ENCODE results near the gene TESK1.
"Not testable (repeated sequence)": the region's sequence is repeated elsewhere in the genome, so short reads cannot be mapped to it uniquely, and the experiment has no call there.

Gene TESK1

GRCh38 chr9:35583521-35583920, 21.5 kb upstream of the TESK1 start:
- DNase-seq: not testable (repeated sequence)

GRCh38 chr9:35584681-35585080, 20.4 kb upstream of the TESK1 start:
- DNase-seq: not testable (repeated sequence)

GRCh38 chr9:35588506-35588905, 16.6 kb upstream of the TESK1 start:
- not testable (repeated sequence) for DNase-seq

- no peak for DNase-seq
Observed at GRCh38 chr9:35593581-35593980, 11.5 kb upstream of the TESK1 start.

- no peak for DNase-seq
Observed at GRCh38 chr9:35594471-35594870, 10.6 kb upstream of the TESK1 start.

GRCh38 chr9:35596907-35597306, 8.2 kb upstream of the TESK1 start:
- not testable (repeated sequence) for DNase-seq

- DNase-seq: no peak
Observed at GRCh38 chr9:35598866-35599590, 6.0 kb upstream of the TESK1 start.

- DNase-seq: no peak
Observed at GRCh38 chr9:35599763-35600604, 5.1 kb upstream of the TESK1 start.

- no peak for DNase-seq
Observed at GRCh38 chr9:35603506-35603985, 1.5 kb upstream of the TESK1 start.

GRCh38 chr9:35603986-35604577, 980 bp upstream of the TESK1 start:
- DNase-seq: peak; percentile 100

GRCh38 chr9:35605351-35606137, 482 bp downstream of the TESK1 start:
- peak in 1 of 2 donors; percentile 26 for DNase-seq

- no peak for DNase-seq
Observed at GRCh38 chr9:35606138-35606504, 1.1 kb downstream of the TESK1 start.

GRCh38 chr9:35606726-35607125, 1.7 kb downstream of the TESK1 start:
- no peak for DNase-seq

GRCh38 chr9:35608221-35608620, 3.2 kb downstream of the TESK1 start:
- DNase-seq: no peak

- DNase-seq: no peak
Observed at GRCh38 chr9:35609001-35609819, 4.1 kb downstream of the TESK1 start.

- DNase-seq: no peak
Observed at GRCh38 chr9:35609820-35610163, 4.7 kb downstream of the TESK1 start.

- peak; percentile 68 to 70 for DNase-seq
Observed at GRCh38 chr9:35611230-35611797, 6.3 kb downstream of the TESK1 start.

- not testable (repeated sequence) for DNase-seq
Observed at GRCh38 chr9:35612066-35612465, 7.0 kb downstream of the TESK1 start.

GRCh38 chr9:35612843-35613242, 7.8 kb downstream of the TESK1 start:
- DNase-seq: no peak

GRCh38 chr9:35615981-35616680, 11.1 kb downstream of the TESK1 start:
- DNase-seq: no peak
